ENCODE results near the gene SEC23IP.
"Not testable (repeated sequence)": the region's sequence is repeated elsewhere in the genome, so short reads cannot be mapped to it uniquely, and the experiment has no call there.

The SEC23IP gene

DNA sequence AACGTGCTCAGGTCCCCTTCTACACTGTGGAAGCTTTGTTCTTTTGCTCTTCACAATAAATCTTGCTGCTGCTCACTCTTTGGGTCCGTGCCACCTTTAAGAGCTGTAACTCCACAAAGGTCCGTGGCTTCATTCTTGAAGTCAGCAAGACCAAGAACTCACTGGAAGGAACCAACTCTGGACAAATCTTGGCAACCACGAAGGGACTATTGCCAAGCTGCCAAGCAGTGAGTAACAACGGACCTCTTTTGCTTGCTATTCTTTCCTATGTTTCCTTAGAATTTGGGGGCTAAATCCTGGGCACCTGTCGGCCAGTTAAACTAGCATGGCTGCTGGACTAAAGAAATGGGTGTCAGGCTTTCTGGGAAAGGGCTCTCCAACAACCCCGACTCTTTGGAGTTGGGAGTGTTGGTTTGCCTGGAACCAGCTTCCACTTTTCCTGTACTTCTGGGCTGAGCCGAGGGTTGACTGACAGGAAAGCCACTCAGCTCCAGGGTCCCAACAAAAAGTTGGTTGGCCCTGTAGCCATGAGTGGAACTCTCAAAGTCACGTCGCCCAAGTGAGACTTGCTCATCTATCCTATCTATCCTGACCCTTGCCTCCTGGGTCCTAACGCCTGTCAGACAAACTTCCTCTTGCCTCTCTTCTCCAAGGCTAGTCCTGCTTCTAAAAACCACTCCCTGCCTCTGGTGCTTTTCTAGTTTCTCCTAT is 8.5 kb upstream of the SEC23IP start:
- not testable (repeated sequence) for DNase-seq (ENCODE audit: low spot score)

- not testable (repeated sequence) for DNase-seq (ENCODE audit: low spot score)
Observed at GRCh38 chr10:119886070-119886469, 6.5 kb upstream of the SEC23IP start.

GRCh38 chr10:119888715-119889114 is 3.8 kb upstream of the SEC23IP start:
- DNase-seq (ENCODE audit: low spot score) = not testable (repeated sequence)

GRCh38 chr10:119889201-119889600 is 3.3 kb upstream of the SEC23IP start:
- DNase-seq (ENCODE audit: low spot score) = not testable (repeated sequence)

GRCh38 chr10:119890307-119890706 is 2.2 kb upstream of the SEC23IP start:
- DNase-seq (ENCODE audit: low spot score) = not testable (repeated sequence)

DNA sequence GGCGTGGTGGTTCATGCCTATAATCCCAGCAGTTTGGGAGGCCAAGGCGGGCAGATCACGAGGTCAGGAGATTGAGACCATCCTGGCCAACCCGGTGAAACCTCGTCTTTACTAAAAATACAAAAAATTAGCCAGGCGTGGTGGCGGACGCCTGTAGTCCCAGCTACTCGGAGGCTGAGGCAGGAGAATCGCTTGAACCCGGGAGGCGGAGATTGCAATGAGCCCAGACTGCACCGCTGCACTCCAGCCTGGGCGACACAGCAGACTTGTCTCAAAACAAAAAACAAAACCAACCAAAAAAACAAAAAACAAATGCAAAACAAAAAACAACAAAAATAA is 712 bp upstream of the SEC23IP start:
- not testable (repeated sequence) for DNase-seq (ENCODE audit: low spot score)

- DNase-seq (ENCODE audit: low spot score) = no peak
Observed at GRCh38 chr10:119893074-119893473, 544 bp downstream of the SEC23IP start.

- DNase-seq (ENCODE audit: low spot score) = no peak
Observed at GRCh38 chr10:119893845-119894427, 1.4 kb downstream of the SEC23IP start.

- DNase-seq (ENCODE audit: low spot score) = no peak
Observed at GRCh38 chr10:119896061-119896655, 3.6 kb downstream of the SEC23IP start.

DNA sequence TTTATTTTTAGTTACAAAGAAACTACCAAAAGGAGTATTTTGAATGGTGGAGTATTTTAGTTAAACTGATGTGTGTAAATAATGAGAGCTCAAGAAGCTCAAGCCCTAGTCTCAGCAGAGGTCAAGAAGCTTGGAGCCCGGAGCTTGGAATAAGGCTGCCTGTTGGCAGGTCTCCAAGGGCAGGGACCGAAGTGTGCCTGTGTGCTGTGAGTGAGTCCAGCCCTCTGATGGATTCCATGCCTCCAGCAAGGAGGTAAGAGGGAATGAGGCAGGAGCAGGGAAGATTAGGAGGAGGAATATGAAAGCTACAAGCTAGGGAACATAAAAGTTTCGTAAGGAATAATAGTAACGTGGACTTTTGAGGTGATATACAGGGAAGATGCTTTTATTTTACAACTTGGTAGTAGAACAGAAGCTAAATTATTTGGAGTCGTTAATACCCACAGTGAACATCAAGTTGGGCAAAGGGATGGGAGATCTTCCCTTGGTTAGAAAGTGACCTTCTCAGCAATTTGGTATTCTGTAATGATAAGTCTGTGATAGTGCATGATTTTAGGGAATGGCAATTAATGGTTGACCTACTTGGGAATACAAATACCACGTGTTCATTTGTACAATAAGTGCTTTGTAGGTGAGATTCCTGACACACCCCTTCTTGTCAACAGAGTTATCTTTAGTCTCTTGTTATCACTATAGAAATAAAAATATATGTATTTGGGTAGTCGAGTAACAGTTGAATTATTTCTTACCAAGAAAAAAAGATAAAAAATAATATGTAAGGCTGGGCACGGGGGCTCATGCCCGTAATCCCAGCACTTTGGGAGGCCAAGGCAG is 4.6 kb downstream of the SEC23IP start:
- no peak for DNase-seq (ENCODE audit: low spot score)

- no peak for DNase-seq (ENCODE audit: low spot score)
Observed at GRCh38 chr10:119898577-119898976, 6.0 kb downstream of the SEC23IP start.

- DNase-seq (ENCODE audit: low spot score) = no peak
Observed at GRCh38 chr10:119903946-119904666, 11.6 kb downstream of the SEC23IP start.

- not testable (repeated sequence) for DNase-seq (ENCODE audit: low spot score)
Observed at GRCh38 chr10:119907695-119908094, 15.2 kb downstream of the SEC23IP start.

DNA sequence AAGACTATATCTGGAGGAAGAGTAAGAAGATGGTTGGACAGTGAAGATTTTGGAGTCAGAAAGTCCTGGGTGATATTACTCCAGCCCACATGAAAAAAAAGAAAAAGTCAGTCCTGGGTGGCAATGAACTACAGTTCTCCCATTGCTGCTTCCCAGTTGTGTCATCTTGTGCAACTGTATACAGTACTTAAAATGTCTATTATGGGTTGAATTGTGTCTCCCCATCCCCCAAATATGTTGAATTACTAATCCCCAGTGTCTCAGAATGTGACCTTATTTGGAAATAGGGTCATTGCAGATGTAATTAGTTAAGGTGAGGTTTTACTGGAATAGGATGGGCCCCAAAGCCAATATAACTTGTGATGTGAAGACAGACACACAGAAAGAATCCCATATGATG is 15.6 kb downstream of the SEC23IP start:
- no peak for DNase-seq (ENCODE audit: low spot score)

DNA sequence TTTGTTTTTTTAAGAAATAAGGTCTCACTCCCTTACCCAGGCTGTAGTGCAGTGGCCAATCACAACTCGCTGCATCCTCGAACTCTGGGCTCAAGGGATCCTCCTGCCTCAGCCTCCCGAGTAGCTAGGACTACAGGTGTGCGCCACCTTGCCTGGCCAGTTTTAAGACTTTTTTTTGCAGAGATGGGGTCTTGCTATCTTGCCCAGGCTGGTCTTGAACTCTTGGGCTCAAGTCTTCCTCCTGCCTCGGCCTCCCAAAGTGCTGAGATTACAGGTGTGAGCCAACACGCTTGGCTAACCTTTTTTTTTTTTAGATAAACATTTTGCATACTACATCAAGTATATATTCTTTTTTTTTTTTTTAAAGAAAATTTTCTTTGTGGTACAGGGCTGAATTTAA is 18.2 kb downstream of the SEC23IP start:
- DNase-seq (ENCODE audit: low spot score) = no peak

DNA sequence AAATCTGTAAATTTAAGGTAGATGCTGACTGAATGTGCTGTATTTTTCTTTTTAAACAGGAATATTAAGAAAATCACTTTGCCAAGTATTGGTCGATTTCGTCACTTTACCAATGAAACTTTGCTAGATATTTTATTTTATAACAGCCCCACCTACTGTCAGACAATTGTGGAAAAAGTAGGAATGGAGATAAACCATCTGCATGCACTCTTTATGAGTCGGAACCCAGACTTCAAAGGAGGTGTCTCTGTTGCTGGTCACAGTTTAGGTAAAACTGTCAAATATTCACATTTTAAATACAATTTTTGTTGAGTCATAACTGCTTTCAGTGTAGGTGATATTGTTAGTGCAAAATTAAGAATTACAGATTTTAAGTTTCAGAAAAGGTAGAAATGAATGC is 25.2 kb downstream of the SEC23IP start:
- DNase-seq (ENCODE audit: low spot score) = no peak

GRCh38 chr10:119919271-119919670 is 26.7 kb downstream of the SEC23IP start:
- no peak for DNase-seq (ENCODE audit: low spot score)

DNA sequence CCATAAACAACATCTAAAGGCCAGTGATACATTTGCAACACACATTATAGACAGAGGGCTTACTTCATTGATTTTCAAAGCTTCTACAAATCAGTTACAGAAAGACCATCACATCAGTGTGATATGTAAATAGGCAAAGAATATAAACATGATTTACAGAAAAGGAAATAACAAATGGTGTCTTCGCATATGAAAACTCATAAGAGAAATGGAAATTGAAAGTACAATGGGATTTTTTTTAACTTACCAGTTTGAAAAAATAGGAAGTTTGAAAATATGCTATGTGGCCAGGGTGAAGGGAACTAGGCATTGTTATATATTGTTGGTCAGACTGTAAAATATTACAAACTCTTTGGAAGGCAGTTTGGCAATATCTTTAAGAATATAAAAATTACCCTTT is 27.3 kb downstream of the SEC23IP start:
- no peak for DNase-seq (ENCODE audit: low spot score)

DNA sequence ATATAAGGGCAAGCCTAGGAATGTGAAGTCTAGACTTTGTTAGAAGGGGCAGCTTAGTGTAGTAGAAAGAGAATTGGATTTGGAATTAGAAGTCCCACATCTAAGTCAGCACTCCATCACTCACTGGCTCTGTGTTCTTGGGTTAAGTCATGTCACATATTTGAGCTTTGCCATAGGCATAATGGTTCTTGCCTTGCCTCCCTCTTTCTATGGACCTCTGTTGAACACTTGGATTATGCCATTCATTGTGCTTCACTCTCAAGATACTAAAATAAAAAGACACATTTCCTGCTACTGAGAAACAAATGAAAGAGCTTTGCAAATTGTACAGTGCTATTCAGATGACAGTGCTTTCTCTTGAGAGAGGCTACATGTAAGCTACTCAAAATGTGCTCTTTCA is 35.9 kb downstream of the SEC23IP start:
- DNase-seq (ENCODE audit: low spot score) = no peak

- DNase-seq (ENCODE audit: low spot score) = no peak
Observed at GRCh38 chr10:119931871-119932270, 39.3 kb downstream of the SEC23IP start.

- no peak for DNase-seq (ENCODE audit: low spot score)
Observed at GRCh38 chr10:119932631-119933030, 40.1 kb downstream of the SEC23IP start.

GRCh38 chr10:119933179-119933578 is 40.6 kb downstream of the SEC23IP start:
- peak; percentile 39 for DNase-seq (ENCODE audit: low spot score)

Measured in SW480 (cell line).